ENCODE results near the gene AGBL3. TPM values are rescaled to one million over a fixed set of nuclear protein-coding genes. Genes with fewer than 3 reads are reported as not detected.

AGBL3 gene
- total and polyA plus RNA-seq, 9 of the 15 experiments (the other 6 are each of a cell fraction or from before 2014, with no cell fraction given) = 0.54 to 2.9 (median 1.7) TPM

DNA sequence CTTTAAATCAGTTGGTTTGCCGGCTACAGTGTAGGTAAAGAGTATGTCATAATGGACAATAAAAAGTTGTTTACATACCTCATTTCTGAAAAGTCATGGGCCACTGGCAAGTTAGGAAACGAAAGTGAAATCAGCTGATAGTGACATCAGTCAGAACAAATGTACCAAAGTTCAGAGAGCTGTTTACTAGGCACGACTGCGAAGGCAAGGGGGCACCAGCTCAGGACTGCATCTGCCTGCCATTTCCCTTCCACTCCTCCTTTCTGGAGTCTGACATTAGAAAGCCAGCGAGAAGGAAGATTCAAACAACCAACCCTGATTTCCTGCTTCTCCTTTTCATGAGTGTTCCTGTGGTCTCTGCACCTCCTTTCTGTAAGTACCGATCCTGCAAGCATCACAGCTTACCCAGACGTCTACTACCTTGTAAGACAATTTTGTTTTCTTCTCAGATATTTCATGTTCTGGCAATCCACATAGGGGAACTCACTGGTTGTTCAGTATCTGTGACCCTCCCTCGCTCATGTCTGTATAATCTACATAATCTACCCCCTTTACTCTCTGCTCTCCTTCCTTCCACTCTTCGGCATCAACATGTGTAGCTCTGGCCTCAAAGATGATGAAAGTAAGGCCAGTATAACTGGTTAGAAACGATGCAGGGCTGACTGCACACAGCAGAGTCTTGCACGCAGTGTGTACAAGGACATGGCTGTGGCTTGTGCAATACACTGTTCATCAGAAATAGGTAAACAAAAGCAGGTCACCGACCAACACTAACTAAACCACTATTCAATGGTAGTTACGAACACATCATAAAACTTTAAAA lies 161.8 kb downstream of the AGBL3 start, which contains the start of gene TMEM140 (continued):
- no peak for TF ChIP-seq DMBX1 (CRISPR knock-in tag; IDR thresholded peaks at IDR 0.05; ENCODE audit: borderline replicate concordance)
- TF ChIP-seq ZBTB1 (CRISPR knock-in tag; IDR thresholded peaks at IDR 0.05; ENCODE audit: borderline replicate concordance, low read depth) = no peak
- no peak for TF ChIP-seq SMC3 (conservative IDR thresholded peaks at IDR 0.05; ENCODE audit: insufficient read depth, low read depth, low read length)
- TF ChIP-seq, protein P1, sequence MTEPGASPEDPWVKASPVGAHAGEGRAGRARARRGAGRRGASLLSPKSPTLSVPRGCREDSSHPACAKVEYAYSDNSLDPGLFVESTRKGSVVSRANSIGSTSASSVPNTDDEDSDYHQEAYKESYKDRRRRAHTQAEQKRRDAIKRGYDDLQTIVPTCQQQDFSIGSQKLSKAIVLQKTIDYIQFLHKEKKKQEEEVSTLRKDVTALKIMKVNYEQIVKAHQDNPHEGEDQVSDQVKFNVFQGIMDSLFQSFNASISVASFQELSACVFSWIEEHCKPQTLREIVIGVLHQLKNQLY (CRISPR knock-in tag; conservative IDR thresholded peaks at IDR 0.05) = no peak
- no peak for TF ChIP-seq NCOA6 (IDR thresholded peaks at IDR 0.05)
- TF ChIP-seq, protein P2, sequence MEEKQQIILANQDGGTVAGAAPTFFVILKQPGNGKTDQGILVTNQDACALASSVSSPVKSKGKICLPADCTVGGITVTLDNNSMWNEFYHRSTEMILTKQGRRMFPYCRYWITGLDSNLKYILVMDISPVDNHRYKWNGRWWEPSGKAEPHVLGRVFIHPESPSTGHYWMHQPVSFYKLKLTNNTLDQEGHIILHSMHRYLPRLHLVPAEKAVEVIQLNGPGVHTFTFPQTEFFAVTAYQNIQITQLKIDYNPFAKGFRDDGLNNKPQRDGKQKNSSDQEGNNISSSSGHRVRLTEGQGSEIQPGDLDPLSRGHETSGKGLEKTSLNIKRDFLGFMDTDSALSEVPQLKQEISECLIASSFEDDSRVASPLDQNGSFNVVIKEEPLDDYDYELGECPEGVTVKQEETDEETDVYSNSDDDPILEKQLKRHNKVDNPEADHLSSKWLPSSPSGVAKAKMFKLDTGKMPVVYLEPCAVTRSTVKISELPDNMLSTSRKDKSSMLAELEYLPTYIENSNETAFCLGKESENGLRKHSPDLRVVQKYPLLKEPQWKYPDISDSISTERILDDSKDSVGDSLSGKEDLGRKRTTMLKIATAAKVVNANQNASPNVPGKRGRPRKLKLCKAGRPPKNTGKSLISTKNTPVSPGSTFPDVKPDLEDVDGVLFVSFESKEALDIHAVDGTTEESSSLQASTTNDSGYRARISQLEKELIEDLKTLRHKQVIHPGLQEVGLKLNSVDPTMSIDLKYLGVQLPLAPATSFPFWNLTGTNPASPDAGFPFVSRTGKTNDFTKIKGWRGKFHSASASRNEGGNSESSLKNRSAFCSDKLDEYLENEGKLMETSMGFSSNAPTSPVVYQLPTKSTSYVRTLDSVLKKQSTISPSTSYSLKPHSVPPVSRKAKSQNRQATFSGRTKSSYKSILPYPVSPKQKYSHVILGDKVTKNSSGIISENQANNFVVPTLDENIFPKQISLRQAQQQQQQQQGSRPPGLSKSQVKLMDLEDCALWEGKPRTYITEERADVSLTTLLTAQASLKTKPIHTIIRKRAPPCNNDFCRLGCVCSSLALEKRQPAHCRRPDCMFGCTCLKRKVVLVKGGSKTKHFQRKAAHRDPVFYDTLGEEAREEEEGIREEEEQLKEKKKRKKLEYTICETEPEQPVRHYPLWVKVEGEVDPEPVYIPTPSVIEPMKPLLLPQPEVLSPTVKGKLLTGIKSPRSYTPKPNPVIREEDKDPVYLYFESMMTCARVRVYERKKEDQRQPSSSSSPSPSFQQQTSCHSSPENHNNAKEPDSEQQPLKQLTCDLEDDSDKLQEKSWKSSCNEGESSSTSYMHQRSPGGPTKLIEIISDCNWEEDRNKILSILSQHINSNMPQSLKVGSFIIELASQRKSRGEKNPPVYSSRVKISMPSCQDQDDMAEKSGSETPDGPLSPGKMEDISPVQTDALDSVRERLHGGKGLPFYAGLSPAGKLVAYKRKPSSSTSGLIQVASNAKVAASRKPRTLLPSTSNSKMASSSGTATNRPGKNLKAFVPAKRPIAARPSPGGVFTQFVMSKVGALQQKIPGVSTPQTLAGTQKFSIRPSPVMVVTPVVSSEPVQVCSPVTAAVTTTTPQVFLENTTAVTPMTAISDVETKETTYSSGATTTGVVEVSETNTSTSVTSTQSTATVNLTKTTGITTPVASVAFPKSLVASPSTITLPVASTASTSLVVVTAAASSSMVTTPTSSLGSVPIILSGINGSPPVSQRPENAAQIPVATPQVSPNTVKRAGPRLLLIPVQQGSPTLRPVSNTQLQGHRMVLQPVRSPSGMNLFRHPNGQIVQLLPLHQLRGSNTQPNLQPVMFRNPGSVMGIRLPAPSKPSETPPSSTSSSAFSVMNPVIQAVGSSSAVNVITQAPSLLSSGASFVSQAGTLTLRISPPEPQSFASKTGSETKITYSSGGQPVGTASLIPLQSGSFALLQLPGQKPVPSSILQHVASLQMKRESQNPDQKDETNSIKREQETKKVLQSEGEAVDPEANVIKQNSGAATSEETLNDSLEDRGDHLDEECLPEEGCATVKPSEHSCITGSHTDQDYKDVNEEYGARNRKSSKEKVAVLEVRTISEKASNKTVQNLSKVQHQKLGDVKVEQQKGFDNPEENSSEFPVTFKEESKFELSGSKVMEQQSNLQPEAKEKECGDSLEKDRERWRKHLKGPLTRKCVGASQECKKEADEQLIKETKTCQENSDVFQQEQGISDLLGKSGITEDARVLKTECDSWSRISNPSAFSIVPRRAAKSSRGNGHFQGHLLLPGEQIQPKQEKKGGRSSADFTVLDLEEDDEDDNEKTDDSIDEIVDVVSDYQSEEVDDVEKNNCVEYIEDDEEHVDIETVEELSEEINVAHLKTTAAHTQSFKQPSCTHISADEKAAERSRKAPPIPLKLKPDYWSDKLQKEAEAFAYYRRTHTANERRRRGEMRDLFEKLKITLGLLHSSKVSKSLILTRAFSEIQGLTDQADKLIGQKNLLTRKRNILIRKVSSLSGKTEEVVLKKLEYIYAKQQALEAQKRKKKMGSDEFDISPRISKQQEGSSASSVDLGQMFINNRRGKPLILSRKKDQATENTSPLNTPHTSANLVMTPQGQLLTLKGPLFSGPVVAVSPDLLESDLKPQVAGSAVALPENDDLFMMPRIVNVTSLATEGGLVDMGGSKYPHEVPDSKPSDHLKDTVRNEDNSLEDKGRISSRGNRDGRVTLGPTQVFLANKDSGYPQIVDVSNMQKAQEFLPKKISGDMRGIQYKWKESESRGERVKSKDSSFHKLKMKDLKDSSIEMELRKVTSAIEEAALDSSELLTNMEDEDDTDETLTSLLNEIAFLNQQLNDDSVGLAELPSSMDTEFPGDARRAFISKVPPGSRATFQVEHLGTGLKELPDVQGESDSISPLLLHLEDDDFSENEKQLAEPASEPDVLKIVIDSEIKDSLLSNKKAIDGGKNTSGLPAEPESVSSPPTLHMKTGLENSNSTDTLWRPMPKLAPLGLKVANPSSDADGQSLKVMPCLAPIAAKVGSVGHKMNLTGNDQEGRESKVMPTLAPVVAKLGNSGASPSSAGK (IDR thresholded peaks at IDR 0.05) = peak; percentile 16
- TF ChIP-seq RCOR1 (IDR thresholded peaks at IDR 0.05; ENCODE audit: borderline replicate concordance in 1 of 2, low read depth in 2 of 2, low read length in 2 of 2) = 0 out of 4 replicates have a peak, but pooled peaks of 1 of the 2 experiments have one; percentile 2
- peak; percentile 32 to 72; a peak in 2 of 4 replicates for TF ChIP-seq FOXA3 (CRISPR knock-in tag; conservative IDR thresholded peaks at IDR 0.05 in 1 of 2, IDR thresholded peaks at IDR 0.05 in 1 of 2)
- peak; percentile 48; the same call in 1 of the 2 replicates for TF ChIP-seq ZNF174 (CRISPR knock-in tag; IDR thresholded peaks at IDR 0.05)
- TF ChIP-seq SREBF2 (CRISPR knock-in tag; IDR thresholded peaks at IDR 0.05) = no peak
- no peak for TF ChIP-seq ZNF253 (CRISPR knock-in tag; conservative IDR thresholded peaks at IDR 0.05)
- TF ChIP-seq ZZZ3 (IDR thresholded peaks at IDR 0.05) = no peak
- TF ChIP-seq, protein P3, sequence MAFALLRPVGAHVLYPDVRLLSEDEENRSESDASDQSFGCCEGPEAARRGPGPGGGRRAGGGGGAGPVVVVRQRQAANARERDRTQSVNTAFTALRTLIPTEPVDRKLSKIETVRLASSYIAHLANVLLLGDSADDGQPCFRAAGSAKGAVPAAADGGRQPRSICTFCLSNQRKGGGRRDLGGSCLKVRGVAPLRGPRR (CRISPR knock-in tag; IDR thresholded peaks at IDR 0.05) = no peak
